ENCODE data around the gene ANO1. TPM values are rescaled to one million over a fixed set of nuclear protein-coding genes. Genes with fewer than 3 reads are reported as not detected.
"Not testable (repeated sequence)": the region's sequence is repeated elsewhere in the genome, so short reads cannot be mapped to it uniquely, and the experiment has no call there.

The ANO1 gene
- total RNA-seq, 4 donors from 2014 or later: 5.1 to 17.5 (median 14.5) TPM

DNA sequence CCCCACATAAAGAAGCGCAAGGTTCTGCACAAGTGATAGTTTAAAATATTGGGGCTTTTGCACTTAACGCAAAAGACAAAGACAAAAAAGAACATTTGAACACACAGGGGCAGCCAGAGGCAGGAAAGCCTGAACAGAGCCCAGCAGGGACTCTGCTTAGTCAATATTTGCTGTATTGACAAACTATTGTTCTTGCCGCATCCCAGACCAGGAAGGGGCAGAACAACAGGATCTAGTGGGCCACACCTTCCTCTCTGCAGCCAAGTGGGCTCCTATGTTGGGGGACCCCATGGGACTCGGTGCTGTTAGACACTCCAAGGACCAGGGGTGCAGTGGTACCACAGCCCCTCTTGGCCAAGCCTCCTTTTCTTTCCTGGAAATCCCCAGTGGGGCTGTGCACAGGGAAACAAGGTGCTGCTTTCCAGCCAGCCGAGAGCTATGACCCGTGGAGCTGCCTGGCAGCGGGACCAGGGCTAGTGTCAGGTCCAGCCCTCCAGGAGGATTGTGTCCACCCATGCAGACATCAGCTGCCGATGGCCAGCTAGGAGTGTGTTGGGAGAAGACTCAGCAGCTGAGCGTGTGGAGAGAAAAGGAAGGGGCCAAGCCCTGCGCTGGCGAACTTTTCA is 43.3 kb upstream of the ANO1 start:
- DNase-seq: no peak
- TF ChIP-seq, protein P1, sequence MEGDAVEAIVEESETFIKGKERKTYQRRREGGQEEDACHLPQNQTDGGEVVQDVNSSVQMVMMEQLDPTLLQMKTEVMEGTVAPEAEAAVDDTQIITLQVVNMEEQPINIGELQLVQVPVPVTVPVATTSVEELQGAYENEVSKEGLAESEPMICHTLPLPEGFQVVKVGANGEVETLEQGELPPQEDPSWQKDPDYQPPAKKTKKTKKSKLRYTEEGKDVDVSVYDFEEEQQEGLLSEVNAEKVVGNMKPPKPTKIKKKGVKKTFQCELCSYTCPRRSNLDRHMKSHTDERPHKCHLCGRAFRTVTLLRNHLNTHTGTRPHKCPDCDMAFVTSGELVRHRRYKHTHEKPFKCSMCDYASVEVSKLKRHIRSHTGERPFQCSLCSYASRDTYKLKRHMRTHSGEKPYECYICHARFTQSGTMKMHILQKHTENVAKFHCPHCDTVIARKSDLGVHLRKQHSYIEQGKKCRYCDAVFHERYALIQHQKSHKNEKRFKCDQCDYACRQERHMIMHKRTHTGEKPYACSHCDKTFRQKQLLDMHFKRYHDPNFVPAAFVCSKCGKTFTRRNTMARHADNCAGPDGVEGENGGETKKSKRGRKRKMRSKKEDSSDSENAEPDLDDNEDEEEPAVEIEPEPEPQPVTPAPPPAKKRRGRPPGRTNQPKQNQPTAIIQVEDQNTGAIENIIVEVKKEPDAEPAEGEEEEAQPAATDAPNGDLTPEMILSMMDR (IDR thresholded peaks at IDR 0.05): no peak
- no peak for TF ChIP-seq POLR2A (IDR thresholded peaks at IDR 0.05)
- no peak overlapping the region for H3K27ac ChIP-seq
- H3K4me1 ChIP-seq: no peaks in the 10 kb centered on the region
- H3K36me3 ChIP-seq: no peaks in the 10 kb centered on the region
- H3K4me3 ChIP-seq: no peak overlapping the region
- intact Hi-C loops (cut with DNase I): no loop called here
- 56 to 76% methylated on average over 7 to 9 of the region's 11 CpGs for WGBS, 2 donors
- peaks cover 0 to 54% (median 0%) of the 10 kb centered on the region in 4 donors for H3K27me3 ChIP-seq
- H3K9me3 ChIP-seq: peaks cover 0 to 26% (median 15%) of the 10 kb centered on the region in 3 donors

DNA sequence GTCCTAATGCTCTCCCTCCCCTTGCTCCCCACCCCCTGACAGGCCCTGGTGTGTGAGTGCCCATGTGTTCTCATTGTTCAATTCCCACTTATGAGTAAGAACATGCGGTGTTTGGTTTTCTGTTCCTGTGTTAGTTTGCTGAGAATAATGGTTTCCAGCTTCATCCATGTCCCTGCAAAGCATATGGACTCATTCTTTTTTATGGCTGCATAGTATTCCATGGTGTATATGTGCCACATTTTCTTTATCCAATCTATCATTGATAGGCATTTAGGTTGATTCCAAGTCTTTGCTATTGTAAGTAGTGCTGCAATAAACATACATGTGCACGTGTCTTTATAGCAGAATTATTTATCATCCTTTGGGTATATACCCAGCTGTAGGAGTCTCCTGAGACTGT is 42.5 kb upstream of the ANO1 start:
- DNase-seq, H3K27ac ChIP-seq: not testable (repeated sequence)

DNA sequence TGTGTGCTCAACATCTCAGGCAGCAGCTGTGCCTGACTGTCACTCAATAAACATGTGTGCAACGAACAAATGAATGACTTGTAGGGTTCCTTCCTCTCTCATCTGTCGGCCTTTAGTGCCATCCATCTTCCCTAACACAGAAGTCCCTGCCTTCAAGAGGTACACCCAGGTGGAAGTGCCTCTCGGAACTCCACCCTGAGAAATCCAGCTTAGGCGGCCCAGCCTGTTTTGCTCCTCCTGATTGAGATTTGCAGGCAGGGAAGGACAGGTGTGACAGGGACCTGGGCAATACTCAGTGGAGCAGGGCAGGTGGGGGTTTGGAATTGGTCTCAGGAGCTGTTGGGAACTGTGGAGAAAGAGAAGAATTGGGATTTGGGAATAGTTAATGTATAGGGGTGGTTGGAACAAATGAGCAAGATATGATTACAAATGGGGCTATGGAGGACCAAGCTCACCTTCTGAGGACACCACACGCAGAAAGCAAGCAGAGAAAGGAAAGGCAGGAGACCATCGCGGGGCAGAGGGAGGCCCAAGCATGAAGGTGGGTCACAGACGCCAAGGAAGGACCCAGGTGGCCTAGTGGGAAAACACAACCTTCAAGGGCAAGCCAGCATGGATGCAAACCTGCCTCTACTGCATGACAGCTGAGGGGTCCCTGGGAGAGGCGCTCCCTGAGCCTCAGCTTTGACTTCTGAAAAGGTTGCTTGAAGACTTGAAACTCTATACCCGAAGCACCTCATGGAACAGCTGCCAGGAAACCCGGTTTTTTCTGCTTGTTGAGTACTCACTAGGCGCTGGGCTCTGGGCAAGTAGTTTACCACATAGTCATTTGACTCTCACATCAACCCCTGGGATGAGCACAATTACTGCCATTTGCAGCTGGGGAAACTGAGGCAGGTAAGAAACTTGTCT is 40.9 kb upstream of the ANO1 start:
- WGBS, 2 donors: 78 to 80% methylated on average over 10 to 11 of the region's 12 CpGs
- no peak overlapping the region for H3K27ac ChIP-seq
- TF ChIP-seq POLR2A (IDR thresholded peaks at IDR 0.05): no peak
- TF ChIP-seq, protein P1 (IDR thresholded peaks at IDR 0.05): no peak
- no peak overlapping the region for H3K4me3 ChIP-seq
- peaks cover 0 to 68% (median 0%) of the 10 kb centered on the region in 4 donors for H3K27me3 ChIP-seq
- no peak for DNase-seq
- no peaks in the 10 kb centered on the region for H3K36me3 ChIP-seq
- intact Hi-C loops (cut with DNase I): no loop called here
- peaks cover 0 to 33% (median 15%) of the 10 kb centered on the region in 3 donors for H3K9me3 ChIP-seq
- H3K4me1 ChIP-seq: no peaks in the 10 kb centered on the region

More for the DNA sequence above, 42.5 kb upstream of the ANO1 start:
- H3K4me3 ChIP-seq; H3K36me3 ChIP-seq; H3K4me1 ChIP-seq; intact Hi-C loops (cut with DNase I): not testable (repeated sequence)
- Histone ChIP-seq H3K9me3 (peaks cover 0 to 26% (median 15%) of the 10 kb centered on the region in 3 donors), H3K27me3 (peaks cover 0 to 61% (median 0%) of the 10 kb centered on the region in 4 donors)
- WGBS, 2 donors: 71 to 88% methylated on average over 2 of the region's 2 CpGs

DNA sequence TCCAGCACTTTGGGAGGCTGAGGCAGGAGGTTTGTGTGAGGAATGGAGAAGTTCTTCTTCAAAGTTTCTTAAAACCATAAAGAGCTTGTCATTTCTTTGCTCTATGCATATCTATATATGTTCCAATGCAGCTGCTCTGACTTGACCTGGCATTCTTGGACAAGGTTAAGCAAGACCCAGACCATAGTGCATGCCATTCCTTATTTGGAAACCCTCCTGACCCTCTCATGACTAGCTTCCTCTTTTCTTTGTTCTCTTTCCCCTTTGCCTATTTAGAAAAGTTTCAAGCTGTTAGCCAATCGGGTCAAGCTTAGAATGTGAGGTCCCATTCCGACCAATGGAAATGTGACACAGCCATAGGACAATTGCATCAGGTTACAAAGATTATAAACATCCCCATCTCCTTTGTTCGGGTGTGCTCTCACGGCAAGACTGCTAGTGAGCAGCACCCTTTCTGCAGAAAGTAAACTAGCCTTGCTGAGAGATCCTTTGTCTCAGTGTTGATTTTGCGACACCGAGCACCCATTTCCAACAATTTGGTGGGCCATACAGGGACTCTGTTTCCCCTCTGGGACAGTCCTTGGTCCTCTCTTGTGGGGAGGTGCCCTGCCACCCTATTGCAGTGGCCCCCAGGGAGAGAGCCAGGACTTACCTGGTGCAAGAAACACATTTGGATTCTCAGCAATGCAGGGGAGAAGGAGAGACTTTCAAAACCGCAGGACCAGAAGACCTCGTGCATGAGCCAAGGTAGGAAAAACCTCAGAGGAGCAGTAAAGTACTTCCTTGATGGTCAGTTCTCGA is 39.9 kb upstream of the ANO1 start:
- no peak for DNase-seq
- no peak overlapping the region for H3K4me3 ChIP-seq
- TF ChIP-seq POLR2A (IDR thresholded peaks at IDR 0.05): no peak
- TF ChIP-seq, protein P1 (IDR thresholded peaks at IDR 0.05): no peak
- H3K27me3 ChIP-seq: peaks cover 0 to 64% (median 0%) of the 10 kb centered on the region in 4 donors
- 75% methylated on average over 7 to 8 of the region's 9 CpGs for WGBS, 2 donors
- intact Hi-C loops (cut with DNase I): no loop called here
- H3K4me1 ChIP-seq: no peaks in the 10 kb centered on the region
- H3K36me3 ChIP-seq: no peaks in the 10 kb centered on the region
- no peak overlapping the region for H3K27ac ChIP-seq
- peaks cover 0 to 42% (median 23%) of the 10 kb centered on the region in 3 donors for H3K9me3 ChIP-seq

DNA sequence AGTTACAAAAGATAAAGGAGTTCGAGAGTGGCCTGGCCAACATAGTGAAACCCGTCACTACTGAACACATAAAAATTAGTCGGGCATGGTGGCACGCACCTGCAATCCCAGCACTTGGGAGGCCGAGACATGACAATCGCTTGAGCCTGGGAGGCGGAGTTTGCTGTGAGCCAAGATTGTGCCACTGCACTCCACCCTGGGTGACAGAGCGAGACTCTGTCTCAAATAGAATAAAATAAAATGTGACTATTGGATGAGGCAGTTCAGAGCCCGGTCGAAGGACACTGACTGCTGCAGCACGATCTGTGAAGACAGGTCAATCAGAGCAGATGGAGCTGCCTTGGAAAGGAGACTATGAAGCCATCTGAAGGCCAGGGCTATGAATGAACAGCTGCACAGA is 37.7 kb upstream of the ANO1 start:
- intact Hi-C loops (cut with DNase I): no loop called here
- H3K27me3 ChIP-seq: peaks cover 0 to 48% (median 0%) of the 10 kb centered on the region in 4 donors
- no peak overlapping the region for H3K27ac ChIP-seq
- H3K36me3 ChIP-seq: no peaks in the 10 kb centered on the region
- DNase-seq: no peak
- peaks cover 0 to 48% (median 26%) of the 10 kb centered on the region in 3 donors for H3K9me3 ChIP-seq
- TF ChIP-seq, protein P1 (IDR thresholded peaks at IDR 0.05): no peak
- TF ChIP-seq POLR2A (IDR thresholded peaks at IDR 0.05): no peak
- WGBS, 2 donors: 90 to 98% methylated on average over 11 of the region's 11 CpGs
- no peaks in the 10 kb centered on the region for H3K4me1 ChIP-seq
- H3K4me3 ChIP-seq: no peak overlapping the region
